ENCODE data around the gene MKRN2OS.

The MKRN2OS gene

GRCh38 chr3:12557473-12558100 lies 12.3 kb upstream of the MKRN2OS start:
- Histone ChIP-seq H3K4me3 (ENCODE audit: severe bottlenecking) (peak overlapping the region; percentile 76), H3K27ac (ENCODE audit: poor library complexity, severe bottlenecking) (peak overlapping the region; percentile 70), H3K36me3 (ENCODE audit: low read depth) (no peaks in the 10 kb centered on the region), H3K9me3 (ENCODE audit: severe bottlenecking) (no peaks in the 10 kb centered on the region), H3K4me1 (ENCODE audit: insufficient read depth, poor library complexity, severe bottlenecking) (peaks cover 14% of the 10 kb centered on the region), H3K27me3 (ENCODE audit: insufficient read depth, poor library complexity, severe bottlenecking) (no peaks in the 10 kb centered on the region)
- peak; percentile 2 for TF ChIP-seq CTCF (IDR thresholded peaks at IDR 0.05; ENCODE audit: poor library complexity, severe bottlenecking)
- ATAC-seq (ENCODE audit: low read depth) = no peak
- no peak for DNase-seq (ENCODE audit: low spot score)

- H3K4me3 ChIP-seq (ENCODE audit: severe bottlenecking) = peak within 1 kb of the TSS; percentile 76
- H3K9me3 ChIP-seq (ENCODE audit: severe bottlenecking) = no peaks in the 10 kb centered on the region
- peak; percentile 90 for DNase-seq (ENCODE audit: low spot score)
- peak within 1 kb of the TSS; percentile 70 for H3K27ac ChIP-seq (ENCODE audit: poor library complexity, severe bottlenecking)
- peak; percentile 89 for ATAC-seq (ENCODE audit: low read depth)
- H3K4me1 ChIP-seq (ENCODE audit: insufficient read depth, poor library complexity, severe bottlenecking) = peaks cover 14% of the 10 kb centered on the region
- H3K27me3 ChIP-seq (ENCODE audit: insufficient read depth, poor library complexity, severe bottlenecking) = no peaks in the 10 kb centered on the region
- TF ChIP-seq CTCF (IDR thresholded peaks at IDR 0.05; ENCODE audit: poor library complexity, severe bottlenecking) = peak; percentile 6
- no peaks in the 10 kb centered on the region for H3K36me3 ChIP-seq (ENCODE audit: low read depth)
Measured at GRCh38 chr3:12556690-12557472, 11.6 kb upstream of the MKRN2OS start, which contains the start of gene MKRN2. Gene MKRN2 (plus strand): TSS chr3:12557087. CDS start chr3:12557151, 64 bp downstream.

GRCh38 chr3:12556314-12556689 lies 11.0 kb upstream of the MKRN2OS start:
- DNase-seq (ENCODE audit: low spot score) (no peak), ATAC-seq (ENCODE audit: low read depth) (peak; percentile 6; the same call in 2 of the 3 replicates)
- Histone ChIP-seq H3K4me3 (ENCODE audit: severe bottlenecking) (peak overlapping the region; percentile 76), H3K27ac (ENCODE audit: poor library complexity, severe bottlenecking) (peak overlapping the region; percentile 70), H3K36me3 (ENCODE audit: low read depth) (no peaks in the 10 kb centered on the region), H3K9me3 (ENCODE audit: severe bottlenecking) (no peaks in the 10 kb centered on the region), H3K27me3 (ENCODE audit: insufficient read depth, poor library complexity, severe bottlenecking) (no peaks in the 10 kb centered on the region), H3K4me1 (ENCODE audit: insufficient read depth, poor library complexity, severe bottlenecking) (peaks cover 14% of the 10 kb centered on the region)
- TF ChIP-seq CTCF (IDR thresholded peaks at IDR 0.05; ENCODE audit: poor library complexity, severe bottlenecking) = no peak

GRCh38 chr3:12553921-12554391 lies 8.7 kb upstream of the MKRN2OS start:
- Histone ChIP-seq H3K9me3 (ENCODE audit: severe bottlenecking) (no peaks in the 10 kb centered on the region), H3K36me3 (ENCODE audit: low read depth) (no peaks in the 10 kb centered on the region), H3K27me3 (ENCODE audit: insufficient read depth, poor library complexity, severe bottlenecking) (no peaks in the 10 kb centered on the region), H3K4me1 (ENCODE audit: insufficient read depth, poor library complexity, severe bottlenecking) (peaks cover 12% of the 10 kb centered on the region), H3K27ac (ENCODE audit: poor library complexity, severe bottlenecking) (peak overlapping the region; percentile 18), H3K4me3 (ENCODE audit: severe bottlenecking) (peak overlapping the region; percentile 29)
- TF ChIP-seq CTCF (IDR thresholded peaks at IDR 0.05; ENCODE audit: poor library complexity, severe bottlenecking) = no peak
- DNase-seq (ENCODE audit: low spot score) (no peak), ATAC-seq (ENCODE audit: low read depth) (no peak; the same call in 2 of the 3 replicates)
